Stimulated activated naive CD8-positive, alpha-beta T cell treated with anti-CD3 and anti-CD28 coated beads, Interleukin-15, Interleukin-2, amounts not matched to agents 100 ng/mL and 50 ng/mL, for 24 hours (primary cell): ENCODE measurements around the gene CYB561D2.

Source experiments
- H3K27ac Mint-ChIP-seq: one replicate; pipeline ENCODE4 v1.8.0; 2021; ENCODE audit warnings: mild to moderate bottlenecking, mixed read lengths
- H3K27me3 Mint-ChIP-seq: one replicate; pipeline ENCODE4 v1.8.0; 2021; ENCODE audit warnings: mixed read lengths
- H3K36me3 Mint-ChIP-seq: one replicate; pipeline ENCODE4 v1.8.0; 2021; ENCODE audit warnings: low read depth, mixed read lengths
- H3K4me1 Mint-ChIP-seq: one replicate; pipeline ENCODE4 v1.8.0; 2021; ENCODE audit warnings: low read depth, mixed read lengths
- H3K4me3 Mint-ChIP-seq: one replicate; pipeline ENCODE4 v1.8.0; 2021; ENCODE audit warnings: mild to moderate bottlenecking, mixed read lengths
- H3K9me3 Mint-ChIP-seq: one replicate; pipeline ENCODE4 v1.8.0; 2021; ENCODE audit warnings: mixed read lengths

The CYB561D2 gene

GRCh38 chr3:50401978-50402595 lies 51.4 kb downstream of the CYB561D2 start:
- no peaks in the 10 kb centered on the region for H3K27me3 Mint-ChIP-seq

More at GRCh38 chr3:50401978-50402595, 51.4 kb downstream of the CYB561D2 start:
- Mint-ChIP-seq H3K9me3 (no peaks in the 10 kb centered on the region), H3K4me1 (no peaks in the 10 kb centered on the region), H3K36me3 (no peaks in the 10 kb centered on the region), H3K4me3 (no peak overlapping the region), H3K27ac (no peak overlapping the region)
